ENCODE measurements around the gene AXIN2. TPM values are rescaled to one million over a fixed set of nuclear protein-coding genes. Genes with fewer than 3 reads are reported as not detected.
"Not testable (repeated sequence)": the region's sequence is repeated elsewhere in the genome, so short reads cannot be mapped to it uniquely, and the experiment has no call there.

AXIN2 gene
- total RNA-seq, 2 experiments from 2014 or later = 2.3 to 2.5 TPM

GRCh38 chr17:65489413-65490155 lies 71.9 kb downstream of the AXIN2 start:
- Mint-ChIP-seq H3K27ac (no peak overlapping the region), H3K4me3 (no peak overlapping the region), H3K4me1 (ENCODE audit: low read depth) (no peaks in the 10 kb centered on the region), H3K27me3 (ENCODE audit: low read depth) (no peaks in the 10 kb centered on the region), H3K36me3 (ENCODE audit: low read depth) (no peaks in the 10 kb centered on the region), H3K9me3 (no peaks in the 10 kb centered on the region)
- CTCF ChIA-PET = no interaction called here
- no peak for DNase-seq
- intact Hi-C loops (cut with micrococcal nuclease) = no loop called here

DNA sequence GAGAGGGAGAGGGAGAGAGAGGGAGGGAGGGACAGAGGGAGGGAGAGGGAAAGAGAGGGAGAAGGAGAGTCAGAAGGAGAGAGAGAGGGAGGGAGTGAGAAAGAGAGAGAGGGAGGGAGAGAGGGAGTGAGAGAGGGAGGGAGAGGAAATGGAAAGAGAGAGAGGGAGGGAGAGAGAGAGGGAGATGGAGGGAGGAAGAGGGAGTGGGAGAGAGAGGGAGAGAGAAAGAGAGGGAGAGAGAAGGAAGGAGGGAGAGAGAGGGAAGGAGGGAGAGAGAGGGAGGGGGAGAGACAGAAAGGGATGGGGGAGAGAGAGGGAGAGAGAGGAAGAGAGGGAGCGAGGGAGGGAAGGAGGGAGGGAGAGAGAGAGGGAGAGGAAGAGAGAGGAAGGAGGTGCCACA lies 72.8 kb downstream of the AXIN2 start:
- Mint-ChIP-seq H3K4me3 (no peak overlapping the region), H3K36me3 (ENCODE audit: low read depth) (no peaks in the 10 kb centered on the region), H3K4me1 (ENCODE audit: low read depth) (no peaks in the 10 kb centered on the region), H3K27me3 (ENCODE audit: low read depth) (no peaks in the 10 kb centered on the region), H3K9me3 (no peaks in the 10 kb centered on the region), H3K27ac (no peak overlapping the region)
- intact Hi-C loops (cut with micrococcal nuclease) = no loop called here
- CTCF ChIA-PET = no interaction called here
- no peak for DNase-seq

DNA sequence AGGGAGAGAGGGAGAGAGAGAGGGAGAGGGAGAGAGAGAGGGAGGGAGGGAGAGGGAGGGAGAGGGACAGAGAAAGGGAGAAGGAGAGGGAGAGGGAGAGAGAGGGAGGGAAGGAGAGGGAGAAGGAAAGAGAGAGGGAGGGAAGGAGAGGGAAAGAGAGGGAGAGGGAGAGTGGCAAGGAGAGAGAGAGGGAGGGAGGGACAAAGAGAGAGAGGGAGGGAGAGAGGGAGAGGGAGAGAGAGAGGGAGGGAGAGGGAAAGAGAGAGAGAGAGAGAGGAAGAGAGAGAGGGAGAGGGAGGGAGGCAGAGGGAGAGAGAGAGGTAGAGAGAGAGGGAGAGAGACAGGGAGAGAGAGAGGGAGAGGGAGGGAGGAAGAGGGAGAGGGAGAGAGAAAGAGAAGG lies 73.5 kb downstream of the AXIN2 start:
- Mint-ChIP-seq H3K27me3 (ENCODE audit: low read depth) (no peaks in the 10 kb centered on the region), H3K4me1 (ENCODE audit: low read depth) (no peaks in the 10 kb centered on the region), H3K27ac (no peak overlapping the region), H3K4me3 (no peak overlapping the region), H3K36me3 (ENCODE audit: low read depth) (no peaks in the 10 kb centered on the region), H3K9me3 (no peaks in the 10 kb centered on the region)
- intact Hi-C loops (cut with micrococcal nuclease) = no loop called here
- CTCF ChIA-PET = no interaction called here
- no peak for DNase-seq

GRCh38 chr17:65487161-65487560 lies 74.3 kb downstream of the AXIN2 start:
- H3K9me3 Mint-ChIP-seq = no peaks in the 10 kb centered on the region
- H3K4me3 Mint-ChIP-seq = no peak overlapping the region
- peak; percentile 15 for DNase-seq
- intact Hi-C loops (cut with micrococcal nuclease) = no loop called here
- CTCF ChIA-PET = no interaction called here
- no peaks in the 10 kb centered on the region for H3K27me3 Mint-ChIP-seq (ENCODE audit: low read depth)
- no peaks in the 10 kb centered on the region for H3K4me1 Mint-ChIP-seq (ENCODE audit: low read depth)
- H3K27ac Mint-ChIP-seq = no peak overlapping the region
- H3K36me3 Mint-ChIP-seq (ENCODE audit: low read depth) = no peaks in the 10 kb centered on the region

- no peak for DNase-seq
- CTCF ChIA-PET = no interaction called here
- intact Hi-C loops (cut with micrococcal nuclease) = no loop called here
Observed at GRCh38 chr17:65485388-65486299, 75.8 kb downstream of the AXIN2 start.

GRCh38 chr17:65484405-65484804 lies 77.0 kb downstream of the AXIN2 start:
- DNase-seq; CTCF ChIA-PET; H3K27ac Mint-ChIP-seq; H3K4me1 Mint-ChIP-seq (ENCODE audit: low read depth); intact Hi-C loops (cut with micrococcal nuclease); H3K27me3 Mint-ChIP-seq (ENCODE audit: low read depth); H3K4me3 Mint-ChIP-seq; H3K9me3 Mint-ChIP-seq; H3K36me3 Mint-ChIP-seq (ENCODE audit: low read depth): not testable (repeated sequence)

More at GRCh38 chr17:65485388-65486299, 75.8 kb downstream of the AXIN2 start:
- H3K27ac Mint-ChIP-seq = no peak overlapping the region
- no peaks in the 10 kb centered on the region for H3K4me1 Mint-ChIP-seq (ENCODE audit: low read depth)
- H3K36me3 Mint-ChIP-seq (ENCODE audit: low read depth) = no peaks in the 10 kb centered on the region
- H3K27me3 Mint-ChIP-seq (ENCODE audit: low read depth) = no peaks in the 10 kb centered on the region
- no peak overlapping the region for H3K4me3 Mint-ChIP-seq
- no peaks in the 10 kb centered on the region for H3K9me3 Mint-ChIP-seq

- Mint-ChIP-seq H3K27ac (no peak overlapping the region), H3K4me3 (no peak overlapping the region), H3K9me3 (no peaks in the 10 kb centered on the region), H3K27me3 (ENCODE audit: low read depth) (no peaks in the 10 kb centered on the region), H3K4me1 (ENCODE audit: low read depth) (no peaks in the 10 kb centered on the region), H3K36me3 (ENCODE audit: low read depth) (no peaks in the 10 kb centered on the region)
- CTCF ChIA-PET = interaction anchor here (0.6 kb wide), 1 partner anchor 21 kb away, joined by 4 read pairs; no protein-coding TSS in a partner anchor
- DNase-seq = no peak
- intact Hi-C loops (cut with micrococcal nuclease) = no loop called here
Observed at GRCh38 chr17:65483438-65483837, 78.0 kb downstream of the AXIN2 start.

GRCh38 chr17:65482201-65482600 lies 79.2 kb downstream of the AXIN2 start:
- DNase-seq = no peak
- intact Hi-C loops (cut with micrococcal nuclease) = no loop called here
- Mint-ChIP-seq H3K4me3 (no peak overlapping the region), H3K27me3 (ENCODE audit: low read depth) (no peaks in the 10 kb centered on the region), H3K27ac (no peak overlapping the region), H3K36me3 (ENCODE audit: low read depth) (no peaks in the 10 kb centered on the region), H3K9me3 (no peaks in the 10 kb centered on the region), H3K4me1 (ENCODE audit: low read depth) (no peaks in the 10 kb centered on the region)
- CTCF ChIA-PET = no interaction called here

- H3K9me3 Mint-ChIP-seq = no peaks in the 10 kb centered on the region
Observed at GRCh38 chr17:65479282-65479681, 82.2 kb downstream of the AXIN2 start.

More at GRCh38 chr17:65479282-65479681, 82.2 kb downstream of the AXIN2 start:
- Mint-ChIP-seq H3K4me1 (ENCODE audit: low read depth) (no peaks in the 10 kb centered on the region), H3K27ac (no peak overlapping the region), H3K4me3 (no peak overlapping the region), H3K27me3 (ENCODE audit: low read depth) (no peaks in the 10 kb centered on the region), H3K36me3 (ENCODE audit: low read depth) (no peaks in the 10 kb centered on the region)
- CTCF ChIA-PET = no interaction called here
- DNase-seq = no peak
- intact Hi-C loops (cut with micrococcal nuclease) = no loop called here
